K562 (cell line): Measurements from ENCODE around the gene TNFRSF6B. TPM values are rescaled to one million over a fixed set of nuclear protein-coding genes. Genes with fewer than 3 reads are reported as not detected.

Source experiments
- BRF1 ChIP-seq: IDR thresholded peaks from 3 replicates; pipeline ENCODE4 v1.6.1; 2011; ENCODE audit warnings: borderline replicate concordance, mild to moderate bottlenecking; ENCODE audit not compliant: insufficient read length; ENCODE audit errors: extremely low read depth
- FOXO4 ChIP-seq: fragments of 450-650 bp; formaldehyde crosslinking; IDR thresholded peaks from 2 replicates; pipeline ENCODE4 v1.4.0; 2020; ENCODE audit warnings: mild to moderate bottlenecking, moderate library complexity
- HNRNPK ChIP-seq: fragments of 200-400 bp; formaldehyde crosslinking; IDR thresholded peaks from one replicate; pipeline ENCODE4 v1.6.1; 2018; ENCODE audit warnings: mild to moderate bottlenecking, low read depth, low read length; ENCODE audit not compliant: poor library complexity, severe bottlenecking
- ILK ChIP-seq: fragments of 450-650 bp; IDR thresholded peaks from 2 replicates; pipeline ENCODE4 v1.6.1; 2016; ENCODE audit warnings: missing genetic modification characterization, low read depth, mild to moderate bottlenecking, missing compliant biosample characterization, moderate library complexity, borderline replicate concordance
- KLF6 ChIP-seq: fragments of 250-450 bp; sonication (Bioruptor Pico); IDR thresholded peaks from 2 replicates; pipeline ENCODE4 v1.4.0; 2020; ENCODE audit warnings: mild to moderate bottlenecking, moderate library complexity, borderline replicate concordance
- MTA3 ChIP-seq: fragments of 450-650 bp; formaldehyde crosslinking; IDR thresholded peaks from 2 replicates; pipeline ENCODE4 v1.6.1; 2017; ENCODE audit warnings: mild to moderate bottlenecking, borderline replicate concordance
- NELFE ChIP-seq: IDR thresholded peaks from 2 replicates; pipeline ENCODE4 v1.6.1; 2011; ENCODE audit warnings: mild to moderate bottlenecking; ENCODE audit not compliant: insufficient read depth, insufficient read length
- NUFIP1 ChIP-seq: fragments of 450-650 bp; IDR thresholded peaks from 2 replicates; pipeline ENCODE4 v1.6.1; 2018; ENCODE audit not compliant: partially characterized antibody
- REST ChIP-seq, 2 experiments: fragments of 450-650 bp; formaldehyde crosslinking in 1 of 2; IDR thresholded peaks; 2 replicates each; pipeline versions ENCODE4 v1.4.0 to v1.6.1; 2014 to 2020; ENCODE audit warnings: mild to moderate bottlenecking in 2 of 2, borderline replicate concordance in 1 of 2, low read depth in 1 of 2
- TRIM24 ChIP-seq, 2 experiments: fragments of 450-650 bp; IDR thresholded peaks; 2 replicates each; pipeline ENCODE4 v1.6.1; 2016
- UBTF ChIP-seq, 2 experiments: IDR thresholded peaks; 2 replicates each; pipeline ENCODE4 v1.6.1; 2012; ENCODE audit warnings: improper control_type of control experiment in 2 of 2, low read depth in 2 of 2, low read length in 2 of 2, borderline replicate concordance in 1 of 2
- ZNF124 ChIP-seq: sonication (generic); formaldehyde crosslinking; IDR thresholded peaks from 2 replicates; pipeline ENCODE4 v1.8.1; 2022; ENCODE audit warnings: missing genetic modification reagents
- ZNF212 ChIP-seq: fragments of 450-650 bp; formaldehyde crosslinking; IDR thresholded peaks from 2 replicates; pipeline ENCODE4 v1.4.0; 2020; ENCODE audit warnings: mild to moderate bottlenecking
- ZNF57 ChIP-seq: fragments of 450-650 bp; formaldehyde crosslinking; IDR thresholded peaks from 2 replicates; pipeline ENCODE4 v1.4.0; 2020; ENCODE audit warnings: mild to moderate bottlenecking, moderate library complexity
- polyA plus RNA-seq, 8 experiments: library from polyadenylated mRNA; depleted of rRNA in 4 of 8; stranded (reverse) in 5 of 8; unstranded in 3 of 8; fragments of >200 nt; fragmentation: Nextera tagmentation in 2 of 8; fragmentation: Illumina TruSeq in 1 of 8; extraction: Ambion mirVana in 2 of 8; extraction: Trizol in 1 of 8; gene quantifications; 2 replicates each; pipeline versions ENCODE4 v1.2.1 to v1.2.3, GENCODE V29; 2011 to 2014; ENCODE audit warnings: inconsistent platforms in 1 of 8, missing spikeins in 1 of 8
- total RNA-seq, 7 experiments: library from RNA; depleted of rRNA in 6 of 7; stranded (reverse); fragments of >200 nt in 6 of 7; fragmentation: Illumina TruSeq in 2 of 7; extraction: Trizol in 2 of 7; gene quantifications; 2 replicates each; pipeline versions ENCODE4 v1.2.1 to v1.2.3, GENCODE V29; 2011 to 2021; ENCODE audit warnings: low replicate concordance in 1 of 7

Gene TNFRSF6B
- total and polyA plus RNA-seq, 9 of the 15 experiments (the other 6 are each of a cell fraction or from before 2014, with no cell fraction given) = 0.10 to 3.5 (median 0.32) TPM; not detected in 6

- TF ChIP-seq REST (IDR thresholded peaks at IDR 0.05; ENCODE audit: borderline replicate concordance) (no peak), REST (CRISPR knock-in tag; IDR thresholded peaks at IDR 0.05; ENCODE audit: low read depth) (0 out of 2 replicates have a peak, but pooled peaks have one; percentile 34), MTA3 (peak; percentile 46; the same call in 1 of the 2 replicates), NUFIP1 (no peak), FOXO4 (CRISPR knock-in tag) (no peak), ILK (no peak), KLF6 (CRISPR knock-in tag) (no peak), BRF1 (no peak), ZNF124 (CRISPR knock-in tag) (no peak), TRIM24 (IDR thresholded peaks at IDR 0.05) (no peak), ZNF57 (no peak), HNRNPK (no peak), UBTF (IDR thresholded peaks at IDR 0.05; ENCODE audit: borderline replicate concordance in 1 of 2, low read depth in 2 of 2, low read length in 2 of 2) (no peak), ZNF212 (CRISPR knock-in tag) (no peak), NELFE (no peak)
Measured at GRCh38 chr20:63739130-63740069, 42.9 kb downstream of the TNFRSF6B start, which contains the start of gene SLC2A4RG (continued).
